HG02623 (cell line): ENCODE measurements around the gene ZDHHC16.
"Not testable (repeated sequence)": the region's sequence is repeated elsewhere in the genome, so short reads cannot be mapped to it uniquely, and the experiment has no call there.

Experiments
- ATAC-seq: cut with Tn5 transposase; IDR thresholded peaks from one replicate; pipeline ENCODE4 v1.9.1; 2021; ENCODE audit warnings: moderate library complexity; ENCODE audit not compliant: unreplicated experiment

The ZDHHC16 gene

GRCh38 chr10:97434055-97434454 is 11.9 kb upstream of the ZDHHC16 start:
- ATAC-seq: no peak

DNA sequence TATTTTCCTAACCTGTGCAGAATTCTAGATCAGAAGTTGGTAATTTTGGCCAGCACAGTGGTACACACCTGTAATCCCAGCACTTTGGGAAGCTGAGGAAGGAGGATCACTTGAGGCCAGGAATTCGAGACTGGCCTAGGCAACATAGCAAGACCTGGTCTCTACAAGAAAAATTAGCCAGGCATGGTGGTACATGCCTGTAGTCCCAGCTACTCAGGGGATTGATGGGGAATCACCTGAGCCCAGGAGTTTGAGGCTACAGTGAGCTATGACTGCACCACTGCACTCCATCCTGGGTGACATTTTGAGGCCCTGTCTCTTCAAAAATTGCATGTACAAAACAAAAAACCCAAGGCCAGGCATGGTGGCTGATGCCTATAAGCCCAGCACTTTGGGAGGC is 11.4 kb upstream of the ZDHHC16 start:
- no peak for ATAC-seq

DNA sequence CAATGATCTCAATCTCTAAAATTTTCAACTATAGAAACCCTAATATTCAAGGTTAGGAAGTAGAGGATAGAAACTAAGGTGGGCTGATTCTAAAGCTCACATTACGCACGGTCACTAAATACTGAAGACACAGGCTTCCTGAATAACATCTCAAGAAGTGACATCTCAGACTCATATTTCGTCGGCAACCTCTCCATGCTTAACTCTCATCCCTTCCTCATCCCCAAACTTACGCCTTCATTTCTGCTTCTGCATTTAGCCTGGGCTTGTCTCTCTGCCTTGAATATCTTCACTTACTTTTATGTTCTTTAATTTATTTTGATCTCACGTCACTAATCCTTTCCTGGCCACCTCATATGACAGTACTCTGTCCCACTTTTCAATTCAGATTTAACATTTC is 10.8 kb upstream of the ZDHHC16 start:
- no peak for ATAC-seq

DNA sequence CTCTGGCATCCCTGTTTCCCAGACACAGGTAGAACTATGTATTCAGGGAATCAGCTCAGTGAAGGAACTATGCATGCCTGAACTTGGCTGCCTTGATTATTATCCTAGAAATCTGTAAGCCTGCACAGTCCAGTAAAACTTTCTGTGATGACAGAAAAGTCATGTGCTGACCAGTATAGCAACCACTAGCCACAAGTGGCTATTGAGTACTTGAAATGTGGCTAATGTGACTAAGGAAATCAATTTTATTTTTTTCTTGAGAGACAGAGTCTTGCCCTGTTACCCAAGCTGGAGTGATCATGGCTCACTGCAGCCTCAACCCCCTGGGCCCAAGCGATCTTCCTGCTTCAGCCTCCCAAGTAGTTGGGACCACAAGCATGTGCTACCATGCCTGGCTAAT is 3.7 kb upstream of the ZDHHC16 start:
- ATAC-seq: no peak

DNA sequence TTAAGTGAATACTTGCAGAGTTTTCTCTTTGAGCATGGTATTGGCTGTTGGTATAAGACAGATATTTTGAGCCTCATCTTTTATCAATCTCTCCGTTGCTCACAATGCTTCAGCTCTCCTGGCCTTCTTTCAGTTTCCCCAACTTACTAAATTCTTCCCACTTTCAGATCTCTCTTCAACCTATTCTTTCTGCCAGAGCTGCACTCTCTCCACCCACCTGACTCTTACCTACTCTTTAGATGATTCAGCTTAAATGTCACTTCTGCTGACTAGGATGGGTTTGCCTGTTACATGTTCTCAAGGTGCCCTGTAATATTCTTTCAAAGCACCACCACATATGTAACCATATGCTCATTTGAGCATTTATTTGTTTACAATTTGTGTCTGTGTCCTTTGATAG is 1.8 kb upstream of the ZDHHC16 start:
- no peak for ATAC-seq

GRCh38 chr10:97445357-97445721 is 636 bp upstream of the ZDHHC16 start:
- ATAC-seq: no peak

- no peak for ATAC-seq
Observed at GRCh38 chr10:97450828-97451227, 4.9 kb downstream of the ZDHHC16 start.

DNA sequence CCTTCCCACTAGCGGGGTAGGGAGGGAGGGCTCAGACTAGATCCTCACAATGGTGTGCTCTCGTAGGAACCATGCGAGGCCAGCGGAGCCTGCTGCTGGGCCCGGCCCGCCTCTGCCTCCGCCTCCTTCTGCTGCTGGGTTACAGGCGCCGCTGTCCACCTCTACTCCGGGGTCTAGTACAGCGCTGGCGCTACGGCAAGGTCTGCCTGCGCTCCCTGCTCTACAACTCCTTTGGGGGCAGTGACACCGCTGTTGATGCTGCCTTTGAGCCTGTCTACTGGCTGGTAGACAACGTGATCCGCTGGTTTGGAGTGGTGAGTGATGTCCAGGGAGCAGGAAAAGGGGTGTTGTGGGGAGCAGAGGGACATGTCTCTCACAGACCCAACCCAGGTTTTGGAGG is 5.6 kb downstream of the ZDHHC16 start:
- no peak for ATAC-seq

DNA sequence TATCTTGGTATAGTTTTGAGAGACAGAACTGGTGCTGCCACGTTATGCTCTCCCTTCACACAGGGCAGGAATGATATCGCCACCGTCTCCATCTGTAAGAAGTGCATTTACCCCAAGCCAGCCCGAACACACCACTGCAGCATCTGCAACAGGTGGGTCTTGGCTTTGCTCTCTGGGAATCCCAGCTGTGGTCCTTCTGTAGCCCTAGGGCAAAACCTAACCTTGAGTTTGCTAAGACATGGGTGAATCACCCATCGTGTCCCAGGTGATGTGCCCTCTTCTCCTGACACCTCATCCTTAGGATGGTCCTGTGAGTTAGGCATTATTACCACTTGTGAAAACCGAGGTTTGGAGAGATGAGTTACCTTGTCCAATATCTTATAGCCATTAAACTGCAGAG is 6.4 kb downstream of the ZDHHC16 start:
- no peak for ATAC-seq

- ATAC-seq: no peak
Observed at GRCh38 chr10:97454330-97455036, 8.5 kb downstream of the ZDHHC16 start.

DNA sequence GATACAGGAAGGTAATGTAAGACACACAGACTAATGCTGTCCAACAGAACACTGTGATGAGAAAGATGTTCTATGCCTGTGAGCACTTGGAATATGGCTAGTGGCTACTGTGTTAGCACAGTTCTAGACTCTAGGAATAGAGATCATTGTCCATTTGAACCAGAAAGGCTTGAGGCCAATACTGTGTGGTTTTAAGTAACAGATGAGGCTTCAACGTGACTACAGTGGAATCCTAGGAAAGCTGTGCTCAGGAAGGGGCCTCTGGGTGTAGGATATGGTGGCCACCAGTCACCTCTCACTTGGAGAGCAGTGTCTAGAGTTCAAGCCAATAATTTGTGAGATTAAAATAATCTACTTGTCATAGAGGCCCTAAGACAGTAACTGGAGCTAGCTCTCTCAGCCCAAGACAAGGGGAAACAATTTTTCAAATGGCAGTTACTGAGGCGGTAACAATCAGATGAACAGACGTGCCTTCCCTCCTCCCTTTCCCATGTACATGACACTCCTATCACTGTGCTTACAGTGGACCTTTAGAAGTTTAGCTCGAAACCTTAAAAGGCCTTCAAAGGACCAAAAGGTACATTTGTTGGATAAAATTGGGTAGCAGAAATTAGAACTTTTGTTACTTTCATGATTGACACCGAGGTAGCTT is 10.2 kb downstream of the ZDHHC16 start:
- no peak for ATAC-seq

- ATAC-seq: no peak
Observed at GRCh38 chr10:97456686-97457065, 10.7 kb downstream of the ZDHHC16 start.

GRCh38 chr10:97459111-97459510 is 13.1 kb downstream of the ZDHHC16 start:
- ATAC-seq: no peak

DNA sequence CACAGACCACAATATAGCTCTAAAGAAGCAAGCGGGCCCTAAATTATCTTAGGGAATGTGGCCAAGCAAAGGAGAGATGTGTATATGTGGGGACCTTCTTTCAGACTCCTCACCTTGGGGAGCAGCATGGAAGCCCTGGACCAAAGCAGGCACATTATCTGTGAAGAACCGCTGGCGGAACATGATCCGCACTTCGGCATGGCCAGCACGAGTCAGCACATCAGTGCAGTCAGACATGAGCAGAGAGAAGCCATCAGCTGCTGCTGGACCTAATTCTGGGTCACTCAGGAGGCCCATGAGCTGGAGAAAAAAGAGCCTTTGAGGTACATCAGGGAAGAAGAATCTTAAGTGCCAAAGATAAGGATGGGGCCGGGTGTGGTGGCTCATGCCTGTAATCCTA is 14.0 kb downstream of the ZDHHC16 start:
- no peak for ATAC-seq

- no peak for ATAC-seq
Observed at GRCh38 chr10:97462309-97462708, 16.3 kb downstream of the ZDHHC16 start.

DNA sequence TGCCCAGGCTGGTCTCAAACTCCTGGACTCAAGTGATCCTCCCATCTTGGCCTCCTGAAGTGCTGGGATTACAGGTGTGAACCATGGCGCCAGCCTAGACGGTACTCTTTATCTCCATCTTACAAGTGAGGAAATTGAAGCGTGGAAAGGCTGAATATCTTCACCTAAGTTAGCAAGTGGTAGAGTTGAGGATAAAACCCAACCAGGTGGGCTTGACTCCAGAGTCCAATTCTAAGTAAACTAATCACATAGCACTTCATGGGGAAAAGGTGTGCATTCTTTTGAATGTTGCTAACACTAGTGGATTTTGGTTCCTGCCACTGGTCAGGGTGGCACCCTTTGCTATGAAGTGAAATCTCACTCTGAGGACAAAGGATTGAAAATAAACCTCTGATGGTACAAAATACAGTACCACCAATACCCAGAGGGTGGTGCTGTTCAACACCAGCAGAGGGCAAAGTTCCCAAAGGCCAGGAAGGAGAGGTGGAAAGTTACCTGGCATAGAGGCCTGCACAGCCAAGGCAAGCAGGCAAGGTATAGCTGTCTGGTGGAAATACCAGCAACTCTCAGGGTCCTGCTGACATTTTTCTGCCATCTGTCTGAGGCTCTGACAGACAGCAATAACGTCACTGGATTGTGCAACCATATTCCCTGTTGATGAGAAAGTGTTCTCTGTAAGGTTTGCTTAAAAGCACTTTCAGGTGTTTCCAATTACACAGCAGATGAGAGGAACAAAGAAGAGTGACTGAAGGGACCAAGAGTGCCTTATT is 17.6 kb downstream of the ZDHHC16 start:
- ATAC-seq: no peak

- no peak for ATAC-seq
Observed at GRCh38 chr10:97464226-97464625, 18.3 kb downstream of the ZDHHC16 start.

GRCh38 chr10:97465982-97466381 is 20.0 kb downstream of the ZDHHC16 start:
- no peak for ATAC-seq

- no peak for ATAC-seq
Observed at GRCh38 chr10:97466755-97467154, 20.8 kb downstream of the ZDHHC16 start.

DNA sequence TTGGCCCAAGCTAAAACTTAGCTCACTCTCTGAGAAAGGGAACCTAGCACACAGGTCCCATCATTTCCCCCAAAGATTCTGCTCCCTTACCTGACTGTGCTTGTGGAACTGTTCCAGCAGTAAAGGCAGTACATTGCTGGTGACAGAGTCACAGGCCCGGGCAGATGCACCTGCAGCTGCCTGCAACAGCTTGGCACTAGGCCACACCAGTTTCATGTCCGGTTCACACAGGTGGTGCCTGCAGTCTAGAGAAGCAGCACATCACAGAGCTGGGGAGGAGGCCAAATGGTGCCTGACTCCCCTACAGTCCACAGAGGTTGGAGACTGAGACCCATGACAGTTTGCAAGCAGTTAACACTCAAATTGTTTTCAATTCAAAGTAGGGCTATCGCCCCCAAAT is 22.2 kb downstream of the ZDHHC16 start:
- ATAC-seq: no peak

DNA sequence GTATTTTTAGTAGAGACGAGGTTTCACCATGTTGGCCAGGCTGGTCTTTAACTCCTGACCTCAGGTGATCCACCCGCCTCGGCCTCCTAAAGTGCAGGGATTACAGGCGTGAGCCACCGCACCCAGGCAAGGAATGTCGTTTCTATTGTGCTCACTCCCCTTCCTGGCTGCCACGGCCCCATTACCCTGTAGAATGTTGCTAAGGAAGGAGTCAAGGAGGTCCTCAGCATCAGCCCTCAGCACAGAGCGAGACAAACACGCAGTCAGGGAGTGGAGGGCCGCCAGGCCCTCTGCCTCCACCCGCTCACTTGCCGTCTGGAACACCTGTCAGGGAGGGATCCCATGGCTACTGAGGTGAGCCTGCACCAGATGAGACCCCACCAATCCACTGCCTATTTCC is 22.8 kb downstream of the ZDHHC16 start:
- not testable (repeated sequence) for ATAC-seq

DNA sequence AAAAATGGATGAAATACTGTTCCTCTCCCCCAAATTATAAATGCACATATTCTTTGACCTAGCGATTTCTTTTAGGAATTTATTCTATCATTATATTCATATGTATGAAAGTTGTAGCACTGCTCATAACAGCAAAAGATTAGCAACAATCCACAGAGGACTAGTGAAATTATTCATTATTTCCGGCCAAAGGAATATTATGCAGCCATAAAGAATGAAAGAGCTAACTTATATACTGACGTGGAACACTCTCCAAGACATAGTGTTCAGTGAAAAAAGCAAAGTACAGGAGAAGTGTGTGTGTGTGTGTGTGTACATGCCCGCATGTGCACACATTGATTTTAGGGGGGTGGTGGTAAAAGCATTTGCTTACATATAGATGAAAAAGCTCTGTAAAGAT is 28.9 kb downstream of the ZDHHC16 start:
- no peak for ATAC-seq
